ENCODE measurements around the gene RPGRIP1. TPM values are rescaled to one million over a fixed set of nuclear protein-coding genes. Genes with fewer than 3 reads are reported as not detected.

Gene RPGRIP1
- total RNA-seq, 1 experiment from 2014 or later = 0.50 TPM

- TF ChIP-seq, protein P1, sequence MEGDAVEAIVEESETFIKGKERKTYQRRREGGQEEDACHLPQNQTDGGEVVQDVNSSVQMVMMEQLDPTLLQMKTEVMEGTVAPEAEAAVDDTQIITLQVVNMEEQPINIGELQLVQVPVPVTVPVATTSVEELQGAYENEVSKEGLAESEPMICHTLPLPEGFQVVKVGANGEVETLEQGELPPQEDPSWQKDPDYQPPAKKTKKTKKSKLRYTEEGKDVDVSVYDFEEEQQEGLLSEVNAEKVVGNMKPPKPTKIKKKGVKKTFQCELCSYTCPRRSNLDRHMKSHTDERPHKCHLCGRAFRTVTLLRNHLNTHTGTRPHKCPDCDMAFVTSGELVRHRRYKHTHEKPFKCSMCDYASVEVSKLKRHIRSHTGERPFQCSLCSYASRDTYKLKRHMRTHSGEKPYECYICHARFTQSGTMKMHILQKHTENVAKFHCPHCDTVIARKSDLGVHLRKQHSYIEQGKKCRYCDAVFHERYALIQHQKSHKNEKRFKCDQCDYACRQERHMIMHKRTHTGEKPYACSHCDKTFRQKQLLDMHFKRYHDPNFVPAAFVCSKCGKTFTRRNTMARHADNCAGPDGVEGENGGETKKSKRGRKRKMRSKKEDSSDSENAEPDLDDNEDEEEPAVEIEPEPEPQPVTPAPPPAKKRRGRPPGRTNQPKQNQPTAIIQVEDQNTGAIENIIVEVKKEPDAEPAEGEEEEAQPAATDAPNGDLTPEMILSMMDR (IDR thresholded peaks at IDR 0.05) = no peak
- TF ChIP-seq, protein P2, sequence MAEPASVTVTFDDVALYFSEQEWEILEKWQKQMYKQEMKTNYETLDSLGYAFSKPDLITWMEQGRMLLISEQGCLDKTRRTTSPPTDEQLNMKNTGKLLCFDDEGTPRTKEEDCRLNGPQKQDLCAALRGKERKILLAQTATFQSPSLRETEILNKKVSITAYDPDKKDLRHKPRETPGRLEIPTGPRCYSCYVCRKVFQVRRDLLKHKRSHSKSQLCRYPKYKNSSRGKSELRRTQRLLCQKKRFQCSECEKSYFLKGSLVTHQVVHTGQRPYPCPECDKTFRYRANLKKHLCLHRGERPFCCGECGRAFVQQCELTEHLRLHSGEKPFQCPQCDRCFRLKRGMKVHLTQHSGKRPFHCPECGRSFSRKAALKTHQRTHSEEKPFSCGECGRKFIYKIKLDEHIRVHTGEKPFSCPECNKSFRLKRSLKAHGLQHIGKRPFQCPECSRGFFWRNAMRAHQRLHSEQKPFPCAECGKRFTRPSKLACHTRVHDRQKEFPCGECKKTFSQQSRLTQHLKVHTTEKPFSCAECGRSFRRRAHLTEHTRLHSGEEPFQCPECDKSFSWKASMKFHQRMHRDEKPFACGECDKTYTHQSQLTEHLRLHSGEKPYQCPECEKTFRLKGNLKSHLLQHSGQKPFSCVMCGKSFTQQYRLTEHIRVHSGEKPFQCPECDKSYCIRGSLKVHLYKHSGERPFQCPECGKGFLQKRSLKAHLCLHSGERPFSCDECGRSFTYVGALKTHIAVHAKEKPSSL (CRISPR knock-in tag; conservative IDR thresholded peaks at IDR 0.05) = no peak
- TF ChIP-seq, protein P3, sequence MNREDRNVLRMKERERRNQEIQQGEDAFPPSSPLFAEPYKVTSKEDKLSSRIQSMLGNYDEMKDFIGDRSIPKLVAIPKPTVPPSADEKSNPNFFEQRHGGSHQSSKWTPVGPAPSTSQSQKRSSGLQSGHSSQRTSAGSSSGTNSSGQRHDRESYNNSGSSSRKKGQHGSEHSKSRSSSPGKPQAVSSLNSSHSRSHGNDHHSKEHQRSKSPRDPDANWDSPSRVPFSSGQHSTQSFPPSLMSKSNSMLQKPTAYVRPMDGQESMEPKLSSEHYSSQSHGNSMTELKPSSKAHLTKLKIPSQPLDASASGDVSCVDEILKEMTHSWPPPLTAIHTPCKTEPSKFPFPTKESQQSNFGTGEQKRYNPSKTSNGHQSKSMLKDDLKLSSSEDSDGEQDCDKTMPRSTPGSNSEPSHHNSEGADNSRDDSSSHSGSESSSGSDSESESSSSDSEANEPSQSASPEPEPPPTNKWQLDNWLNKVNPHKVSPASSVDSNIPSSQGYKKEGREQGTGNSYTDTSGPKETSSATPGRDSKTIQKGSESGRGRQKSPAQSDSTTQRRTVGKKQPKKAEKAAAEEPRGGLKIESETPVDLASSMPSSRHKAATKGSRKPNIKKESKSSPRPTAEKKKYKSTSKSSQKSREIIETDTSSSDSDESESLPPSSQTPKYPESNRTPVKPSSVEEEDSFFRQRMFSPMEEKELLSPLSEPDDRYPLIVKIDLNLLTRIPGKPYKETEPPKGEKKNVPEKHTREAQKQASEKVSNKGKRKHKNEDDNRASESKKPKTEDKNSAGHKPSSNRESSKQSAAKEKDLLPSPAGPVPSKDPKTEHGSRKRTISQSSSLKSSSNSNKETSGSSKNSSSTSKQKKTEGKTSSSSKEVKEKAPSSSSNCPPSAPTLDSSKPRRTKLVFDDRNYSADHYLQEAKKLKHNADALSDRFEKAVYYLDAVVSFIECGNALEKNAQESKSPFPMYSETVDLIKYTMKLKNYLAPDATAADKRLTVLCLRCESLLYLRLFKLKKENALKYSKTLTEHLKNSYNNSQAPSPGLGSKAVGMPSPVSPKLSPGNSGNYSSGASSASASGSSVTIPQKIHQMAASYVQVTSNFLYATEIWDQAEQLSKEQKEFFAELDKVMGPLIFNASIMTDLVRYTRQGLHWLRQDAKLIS (CRISPR knock-in tag; IDR thresholded peaks at IDR 0.05; ENCODE audit: borderline replicate concordance) = no peak
- TF ChIP-seq FOXK1 (CRISPR knock-in tag; IDR thresholded peaks at IDR 0.05) = no peak
- TF ChIP-seq ELF4 (CRISPR knock-in tag; IDR thresholded peaks at IDR 0.05; ENCODE audit: low read depth) = no peak
- TF ChIP-seq, protein P4, sequence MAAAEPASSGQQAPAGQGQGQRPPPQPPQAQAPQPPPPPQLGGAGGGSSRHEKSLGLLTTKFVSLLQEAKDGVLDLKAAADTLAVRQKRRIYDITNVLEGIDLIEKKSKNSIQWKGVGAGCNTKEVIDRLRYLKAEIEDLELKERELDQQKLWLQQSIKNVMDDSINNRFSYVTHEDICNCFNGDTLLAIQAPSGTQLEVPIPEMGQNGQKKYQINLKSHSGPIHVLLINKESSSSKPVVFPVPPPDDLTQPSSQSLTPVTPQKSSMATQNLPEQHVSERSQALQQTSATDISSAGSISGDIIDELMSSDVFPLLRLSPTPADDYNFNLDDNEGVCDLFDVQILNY (CRISPR knock-in tag; IDR thresholded peaks at IDR 0.05) = no peak
- TF ChIP-seq ZNF263 (CRISPR knock-in tag; IDR thresholded peaks at IDR 0.05; ENCODE audit: low read depth) = no peak
- TF ChIP-seq ZNF317 (CRISPR knock-in tag; IDR thresholded peaks at IDR 0.05; ENCODE audit: borderline replicate concordance, low read depth) = no peak
- no peak for TF ChIP-seq KAT7 (CRISPR knock-in tag; IDR thresholded peaks at IDR 0.05; ENCODE audit: borderline replicate concordance)
- no peak for TF ChIP-seq ZBTB43 (CRISPR knock-in tag; IDR thresholded peaks at IDR 0.05)
- no peak for TF ChIP-seq OVOL2 (CRISPR knock-in tag; IDR thresholded peaks at IDR 0.05; ENCODE audit: borderline replicate concordance)
- no peak for TF ChIP-seq TP53 (CRISPR knock-in tag; IDR thresholded peaks at IDR 0.05)
- TF ChIP-seq, protein P5, sequence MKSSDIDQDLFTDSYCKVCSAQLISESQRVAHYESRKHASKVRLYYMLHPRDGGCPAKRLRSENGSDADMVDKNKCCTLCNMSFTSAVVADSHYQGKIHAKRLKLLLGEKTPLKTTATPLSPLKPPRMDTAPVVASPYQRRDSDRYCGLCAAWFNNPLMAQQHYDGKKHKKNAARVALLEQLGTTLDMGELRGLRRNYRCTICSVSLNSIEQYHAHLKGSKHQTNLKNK (CRISPR knock-in tag; IDR thresholded peaks at IDR 0.05) = no peak
- no peak for TF ChIP-seq GTF2I (CRISPR knock-in tag; conservative IDR thresholded peaks at IDR 0.05)
- TF ChIP-seq PRDM15 (CRISPR knock-in tag; IDR thresholded peaks at IDR 0.05) = no peak
- no peak for TF ChIP-seq CBFB (CRISPR knock-in tag; IDR thresholded peaks at IDR 0.05; ENCODE audit: low read depth)
- ChIA-PET POLR2A (interaction anchor here (0.7 kb wide), 1 partner anchor 59 kb away, joined by 3 read pairs; no protein-coding TSS in a partner anchor), CTCF (no interaction called here)
- Mint-ChIP-seq H3K27me3 (ENCODE audit: low read depth) (no peaks in the 10 kb centered on the region; the same call in 1 of the 2 replicates), H3K36me3 (peaks cover 62% of the 10 kb centered on the region), H3K4me3 (peak overlapping the region; percentile 100), H3K9me3 (no peaks in the 10 kb centered on the region), H3K4me1 (peaks cover 44% of the 10 kb centered on the region), H3K27ac (peak overlapping the region; percentile 94)
- DNase-seq (ENCODE audit: low spot score) (no peak), ATAC-seq (no peak)
Measured at GRCh38 chr14:21267886-21268616, 11.8 kb upstream of the RPGRIP1 start.

All from WTC11 (cell line).